Endothelial cell of umbilical vein (primary cell): Measurements from ENCODE around the gene FAM168A. TPM values are rescaled to one million over a fixed set of nuclear protein-coding genes. Genes with fewer than 3 reads are reported as not detected.

ENCODE experiments used
- BruUV-seq: library from RNA; stranded (reverse); fragments of 400-500 nt; replicated peaks from 2 replicates; lab custom pipeline; 2021; lab: Mats Ljungman, UMichigan
- CTCF ChIA-PET: fragments of 300-600, 350-600 bp; sonication (Branson Sonifier 250); formaldehyde crosslinking; loops from one replicate; lab custom pipeline; 2021; ENCODE audit warnings: antibody characterized with exemption, inconsistent platforms; lab: Charles Lee
- POLR2A ChIA-PET: fragments of 300-600, 350-600 bp; sonication (Branson Sonifier 250); formaldehyde crosslinking; loops from one replicate; lab custom pipeline; 2021; ENCODE audit warnings: antibody characterized with exemption, inconsistent platforms; lab: Charles Lee
- DNase-seq: peaks from one replicate; pipeline ENCODE4 v3.0.0-alpha.2; 2011; ENCODE audit warnings: low read depth, low spot score
- FAIRE-seq: peaks from 2 replicates; lab custom pipeline; 2011; peaks lifted over from hg19 to GRCh38; lab: Jason Lieb, UNC
- H2AFZ ChIP-seq: 2 replicates; pipeline ENCODE4 v1.6.0; 2012; ENCODE audit warnings: low read depth, low read length, control low read depth, inconsistent platforms
- H3K27ac ChIP-seq: 2 replicates; pipeline ENCODE4 v1.5.1; 2011; ENCODE audit warnings: low read depth, mild to moderate bottlenecking, control low read depth, low read length, moderate library complexity; ENCODE audit not compliant: insufficient read depth
- H3K27me3 ChIP-seq, 2 experiments: 2 replicates each; pipeline versions ENCODE4 v1.6.0 to v1.6.1; 2011; ENCODE audit warnings: low read length in 2 of 2, mixed read lengths in 1 of 2; ENCODE audit not compliant: control insufficient read depth in 2 of 2, insufficient read depth in 2 of 2
- H3K36me3 ChIP-seq, 2 experiments: 2 replicates in 1 of 2; 3 replicates in 1 of 2; pipeline ENCODE4 v1.5.1; 2011; ENCODE audit warnings: low read length in 2 of 2, mild to moderate bottlenecking in 1 of 2, moderate library complexity in 1 of 2; ENCODE audit not compliant: control insufficient read depth in 2 of 2, insufficient read depth in 2 of 2; ENCODE audit errors: extremely low read depth in 1 of 2
- H3K4me1 ChIP-seq: 3 replicates; pipeline ENCODE4 v1.5.1; 2011; ENCODE audit warnings: mild to moderate bottlenecking, low read length; ENCODE audit not compliant: control insufficient read depth, insufficient read depth; ENCODE audit errors: extremely low read depth
- H3K4me2 ChIP-seq: 2 replicates; pipeline ENCODE4 v1.6.1; 2011; ENCODE audit warnings: low read length, control low read depth, mixed read lengths; ENCODE audit not compliant: insufficient read depth
- H3K4me3 ChIP-seq, 3 experiments: fragments of 200-600 bp in 1 of 3; sonication (generic), shearing (Covaris generic) in 1 of 3; replicated peaks in 1 of 3; 2 replicates each; pipeline ENCODE4 v1.5.1; 2011 to 2016; ENCODE audit warnings: control low read depth in 3 of 3, low read length in 3 of 3, mild to moderate bottlenecking in 2 of 3, inconsistent platforms in 1 of 3, low read depth in 1 of 3, moderate library complexity in 1 of 3; ENCODE audit not compliant: insufficient read depth in 1 of 3
- H3K79me2 ChIP-seq: 2 replicates; pipeline ENCODE4 v1.6.0; 2012; ENCODE audit warnings: low read length, inconsistent platforms; ENCODE audit not compliant: control insufficient read depth, insufficient read depth
- H3K9ac ChIP-seq: replicated peaks from 2 replicates; pipeline ENCODE3; 2011; ENCODE audit warnings: low read length, control low read depth; ENCODE audit not compliant: insufficient read depth; ENCODE audit errors: extremely low read depth
- H3K9me1 ChIP-seq: replicated peaks from 3 replicates; pipeline ENCODE4 v1.6.0; 2011; ENCODE audit warnings: mild to moderate bottlenecking, low read length; ENCODE audit not compliant: control insufficient read depth, insufficient read depth; ENCODE audit errors: extremely low read depth
- H3K9me3 ChIP-seq: replicated peaks from 2 replicates; pipeline ENCODE4 v1.5.1; 2012; ENCODE audit warnings: low read length, inconsistent platforms; ENCODE audit not compliant: control insufficient read depth, insufficient read depth
- H4K20me1 ChIP-seq: replicated peaks from 2 replicates; pipeline ENCODE3; 2011; ENCODE audit warnings: mild to moderate bottlenecking, low read length; ENCODE audit not compliant: control insufficient read depth, insufficient read depth; ENCODE audit errors: extremely low read depth
- CTCF ChIP-seq, 2 donors: IDR thresholded peaks; 1 replicate in 1 of 2; 2 replicates in 1 of 2; pipeline ENCODE4 v1.5.1; 2011; ENCODE audit warnings: low read length in 2 of 2, mild to moderate bottlenecking in 2 of 2, moderate library complexity in 2 of 2, control low read depth in 1 of 2, inconsistent platforms in 1 of 2, low read depth in 1 of 2; ENCODE audit not compliant: insufficient read depth in 1 of 2; ENCODE audit errors: extremely low read depth in 1 of 2
- EZH2 ChIP-seq: IDR thresholded peaks from 2 replicates; pipeline ENCODE4 v1.6.1; 2012; ENCODE audit warnings: borderline replicate concordance, low read depth, mild to moderate bottlenecking, moderate library complexity, low read length, inconsistent platforms; ENCODE audit not compliant: severe bottlenecking
- FOS ChIP-seq: IDR thresholded peaks from 2 replicates; pipeline ENCODE4 v1.6.1; 2011; ENCODE audit warnings: mild to moderate bottlenecking, low read length, moderate library complexity, borderline replicate concordance; ENCODE audit not compliant: insufficient read depth
- GATA2 ChIP-seq: IDR thresholded peaks from 2 replicates; pipeline ENCODE4 v1.7.0; 2011; ENCODE audit warnings: low read depth, mild to moderate bottlenecking, moderate library complexity, mixed read lengths, low read length; ENCODE audit not compliant: insufficient read length, insufficient read depth
- JUN ChIP-seq: IDR thresholded peaks from 2 replicates; pipeline ENCODE4 v1.6.1; 2011; ENCODE audit warnings: borderline replicate concordance, low read depth; ENCODE audit not compliant: insufficient read length, insufficient read depth
- MAX ChIP-seq: IDR thresholded peaks from 2 replicates; pipeline ENCODE4 v1.6.1; 2011; ENCODE audit not compliant: insufficient read depth, insufficient read length
- MYC ChIP-seq: IDR thresholded peaks from one replicate; pipeline ENCODE4 v1.6.1; 2011; ENCODE audit warnings: mild to moderate bottlenecking, low read depth, low read length
- POLR2A ChIP-seq: IDR thresholded peaks from 2 replicates; pipeline ENCODE4 v1.6.1; 2012; ENCODE audit warnings: low read depth, mild to moderate bottlenecking, control low read depth, low read length
- POLR2AphosphoS5 ChIP-seq: IDR thresholded peaks from 2 replicates; pipeline ENCODE4 v1.6.1; 2012; ENCODE audit warnings: low read depth, mild to moderate bottlenecking, control low read depth, low read length, moderate library complexity; ENCODE audit not compliant: insufficient read depth
- dilution Hi-C: fragments of 300-500 bp; cut with MboI; formaldehyde crosslinking; loops from one replicate; pipeline ENCODE4 v1.15.0; 2019; ENCODE audit warnings: low sequenced_read_pairs; ENCODE audit not compliant: extremely low pct_ligation_motif_present
- intact Hi-C: fragments of 100-400 bp; cut with micrococcal nuclease; formaldehyde crosslinking; loops from one replicate; pipeline ENCODE4 v1.10.0; 2022
- polyA plus RNA-seq, 4 experiments: library from polyadenylated mRNA; depleted of rRNA in 3 of 4; stranded (reverse) in 3 of 4; unstranded in 1 of 4; fragments of >200 nt; gene quantifications; 2 replicates each; pipeline versions ENCODE4 v1.2.1 to v1.2.3, GENCODE V29; 2011 to 2012; ENCODE audit warnings: missing spikeins in 1 of 4
- total RNA-seq: library from RNA; stranded (reverse); gene quantifications from 2 replicates; pipeline ENCODE4 v1.2.3, GENCODE V29; 2021

FAM168A gene
- total and polyA plus RNA-seq, 2 donors (not counting 3 experiments of a cell fraction or from before 2014, with no cell fraction given), result 17.0 to 20.5 TPM

GRCh38 chr11:73374151-73374550 lies 223.8 kb downstream of the FAM168A start:
- intact Hi-C loops (loop anchor here (10.0 kb wide), 1 partner anchor 549 kb away; no protein-coding TSS in a partner anchor), dilution Hi-C loops (no loop called here)
- CTCF ChIA-PET, result interaction anchor here (1.2 to 3.1 kb wide), 7 partner anchors 12 to 287 kb away, joined by 3 to 27 read pairs (median 5); no protein-coding TSS in a partner anchor
- Histone ChIP-seq H3K27me3 (no peaks in the 10 kb centered on the region), H3K9me3 (no peaks in the 10 kb centered on the region), H3K4me2 (no peak overlapping the region), H3K27ac (no peak overlapping the region), H4K20me1 (no peaks in the 10 kb centered on the region), H3K36me3 (no peaks in the 10 kb centered on the region), H3K9me1 (no peaks in the 10 kb centered on the region), H3K4me1 (peaks cover 2% of the 10 kb centered on the region), H3K4me3 (no peak overlapping the region), H3K79me2 (peaks cover 27% of the 10 kb centered on the region), H2AFZ (no peak overlapping the region), H3K9ac (no peak overlapping the region)
- no TSS peak for BruUV-seq
- no peak for TF ChIP-seq CTCF (IDR thresholded peaks at IDR 0.05; ENCODE audit: extremely low read depth in 1 of 2, insufficient read depth in 1 of 2, low read depth in 1 of 2, low read length in 2 of 2)
- no peak for TF ChIP-seq MYC
- no peak for TF ChIP-seq JUN
- no peak for TF ChIP-seq POLR2AphosphoS5
- no peak for TF ChIP-seq EZH2
- no peak for TF ChIP-seq POLR2A
- TF ChIP-seq GATA2, result no peak
- TF ChIP-seq MAX, result no peak
- no peak for TF ChIP-seq FOS
- FAIRE-seq (no peak), DNase-seq (no peak)
- POLR2A ChIA-PET, result no interaction called here
